K562 (cell line): Measurements from ENCODE around the gene S100A2. TPM values are rescaled to one million over a fixed set of nuclear protein-coding genes. Genes with fewer than 3 reads are reported as not detected.

Experiments used
- ATAC-seq: fragments of 200-7000 bp; cut with Tn5 transposase; 3 replicates; pipeline ENCODE4 v1.9.1; 2020; ENCODE audit warnings: moderate library complexity
- BruUV-seq: library from RNA; stranded (reverse); fragments of 400-500 nt; replicated peaks from 2 replicates; lab custom pipeline; 2021; lab: Mats Ljungman, UMichigan
- CTCF ChIA-PET: fragments of 300-600 bp; formaldehyde crosslinking; extraction: SDS; loops from one replicate; lab custom pipeline; 2021; ENCODE audit warnings: low intra/inter-chr PET ratio; lab: Yijun Ruan, JAX
- POLR2A ChIA-PET: fragments of 300-600, 350-650 bp; sonication (Branson Sonifier 250); formaldehyde crosslinking; extraction: SDS; loops from one replicate; lab custom pipeline; 2021; ENCODE audit warnings: antibody characterized with exemption, inconsistent platforms; lab: Yijun Ruan, JAX
- DNase-seq, 4 experiments: peaks; one replicate each; pipeline versions ENCODE4 v3.0.0 to v3.0.0-alpha.2; 2011 to 2018; ENCODE audit warnings: low spot score in 3 of 4, mixed read lengths in 3 of 4; ENCODE audit errors: extremely low read depth in 1 of 4
- FAIRE-seq: peaks from 2 replicates; lab custom pipeline; 2011; peaks lifted over from hg19 to GRCh38; lab: Jason Lieb, UNC
- H2AFZ ChIP-seq: 2 replicates; pipeline ENCODE4 v1.6.0; 2011; ENCODE audit warnings: low read depth, low read length, control low read depth, inconsistent platforms
- H3K27ac ChIP-seq: fragments of 200-600 bp; 3 replicates; pipeline ENCODE4 v1.8.0; 2011; ENCODE audit warnings: low read depth, mild to moderate bottlenecking, control low read depth, inconsistent platforms, low read length, moderate library complexity, mixed read lengths; ENCODE audit errors: extremely low read depth
- H3K27me3 ChIP-seq, 2 experiments: fragments of 300-600 bp in 1 of 2; 2 replicates in 1 of 2; 3 replicates in 1 of 2; pipeline versions ENCODE4 v1.6.0 to v1.8.0; 2011; ENCODE audit warnings: inconsistent platforms in 2 of 2, low read length in 2 of 2, mild to moderate bottlenecking in 1 of 2, mixed read lengths in 1 of 2, moderate library complexity in 1 of 2; ENCODE audit not compliant: control insufficient read depth in 2 of 2, insufficient read depth in 2 of 2
- H3K36me3 ChIP-seq: fragments of 300-600 bp; 3 replicates; pipeline ENCODE4 v1.8.0; 2011; ENCODE audit warnings: mild to moderate bottlenecking, low read length, inconsistent platforms; ENCODE audit not compliant: control insufficient read depth, insufficient read depth
- H3K4me1 ChIP-seq, 2 experiments: fragments of 200-600 bp in 1 of 2; replicated peaks in 1 of 2; 2 replicates in 1 of 2; 3 replicates in 1 of 2; pipeline versions ENCODE4 v1.5.1 to v1.8.0; 2011; ENCODE audit warnings: inconsistent platforms in 2 of 2, low read length in 2 of 2, mild to moderate bottlenecking in 1 of 2, mixed read lengths in 1 of 2, moderate library complexity in 1 of 2; ENCODE audit not compliant: control insufficient read depth in 2 of 2, insufficient read depth in 2 of 2
- H3K4me2 ChIP-seq: 2 replicates; pipeline ENCODE4 v1.6.1; 2011; ENCODE audit warnings: low read length, control low read depth, inconsistent platforms, mixed read lengths; ENCODE audit not compliant: insufficient read depth
- H3K4me3 ChIP-seq: fragments of 200-600 bp; sonication (generic), shearing (Covaris generic); 2 replicates; pipeline ENCODE4 v1.5.1; 2016; ENCODE audit warnings: control low read depth, inconsistent platforms
- H3K79me2 ChIP-seq: fragments of 200-600 bp; 3 replicates; pipeline ENCODE4 v1.8.0; 2011; ENCODE audit warnings: low read length, inconsistent platforms; ENCODE audit not compliant: control insufficient read depth, insufficient read depth
- H3K9ac ChIP-seq, 2 experiments: 2 replicates each; pipeline versions ENCODE4 v1.6.0 to v1.6.1; 2011; ENCODE audit warnings: low read depth in 2 of 2, low read length in 2 of 2, control low read depth in 1 of 2, inconsistent platforms in 1 of 2, mild to moderate bottlenecking in 1 of 2, mixed read lengths in 1 of 2; ENCODE audit not compliant: insufficient read depth in 1 of 2
- H3K9me1 ChIP-seq: one replicate; pipeline ENCODE4 v1.6.0; 2011; ENCODE audit warnings: inconsistent platforms, mild to moderate bottlenecking, low read length, moderate library complexity; ENCODE audit not compliant: control insufficient read depth, insufficient read depth
- H3K9me3 ChIP-seq: replicated peaks from 2 replicates; pipeline ENCODE4 v1.5.1; 2011; ENCODE audit warnings: low read depth, low read length, inconsistent platforms; ENCODE audit not compliant: control insufficient read depth, insufficient read depth
- H4K20me1 ChIP-seq: replicated peaks from 2 replicates; pipeline ENCODE4 v1.6.1; 2011; ENCODE audit warnings: low read length, inconsistent platforms, mixed read lengths; ENCODE audit not compliant: control insufficient read depth, insufficient read depth
- CBX2 ChIP-seq: fragments of 200-600 bp; sonication (generic); IDR thresholded peaks from one replicate; pipeline ENCODE4 v1.6.1; 2012; ENCODE audit warnings: mild to moderate bottlenecking, low read length, inconsistent platforms; ENCODE audit not compliant: insufficient read depth, poor library complexity, severe bottlenecking
- NR3C1 ChIP-seq: sonication (generic); formaldehyde crosslinking; IDR thresholded peaks from 2 replicates; pipeline ENCODE4 v1.8.1; 2022; ENCODE audit warnings: missing genetic modification reagents
- NRF1 ChIP-seq, 2 experiments: fragments of 450-650 bp; IDR thresholded peaks in 1 of 2; conservative IDR thresholded peaks in 1 of 2; 2 replicates each; pipeline ENCODE4 v1.6.1; 2014; ENCODE audit warnings: mild to moderate bottlenecking in 2 of 2
- RBM22 ChIP-seq: fragments of 200-400 bp; formaldehyde crosslinking; IDR thresholded peaks from 2 replicates; pipeline ENCODE4 v1.6.1; 2018; ENCODE audit warnings: low read length, low read depth; ENCODE audit not compliant: poor library complexity, severe bottlenecking
- SRF ChIP-seq, 2 experiments: fragments of 250-450, 450-650 bp in 1 of 2; sonication (Bioruptor Pico) in 1 of 2; sonication (generic) in 1 of 2; formaldehyde crosslinking; IDR thresholded peaks; 2 replicates each; pipeline versions ENCODE4 v1.5.0 to v1.5.1; 2020 to 2022; ENCODE audit warnings: mild to moderate bottlenecking in 1 of 2, missing genetic modification reagents in 1 of 2
- TAF7 ChIP-seq: fragments of 450-650 bp; IDR thresholded peaks from 2 replicates; pipeline ENCODE4 v1.6.1; 2016; ENCODE audit warnings: missing genetic modification characterization, missing compliant biosample characterization
- TCF7L2 ChIP-seq: fragments of 150-350 bp; IDR thresholded peaks from 2 replicates; pipeline ENCODE4 v1.6.1; 2016; ENCODE audit warnings: low read depth, mild to moderate bottlenecking, low read length, moderate library complexity
- ZBTB2 ChIP-seq: fragments of 450-650 bp; IDR thresholded peaks from 2 replicates; pipeline ENCODE4 v1.6.1; 2016; ENCODE audit warnings: antibody characterized with exemption
- ZNF217 ChIP-seq: sonication (generic); formaldehyde crosslinking; IDR thresholded peaks from 2 replicates; pipeline ENCODE4 v1.8.0; 2022; ENCODE audit warnings: mild to moderate bottlenecking, missing genetic modification reagents
- ZNF23 ChIP-seq: fragments of 250-450 bp; sonication (Bioruptor Pico); IDR thresholded peaks from 2 replicates; pipeline ENCODE4 v1.4.0; 2020; ENCODE audit warnings: mild to moderate bottlenecking
- WGBS: fragments of 100-300 bp; shearing (Covaris generic); methylation state at CpG from one replicate; pipeline ENCODE4 v1.1.6; 2016; ENCODE audit warnings: low coverage, mixed read lengths; ENCODE audit not compliant: insufficient coverage; ENCODE audit errors: missing lambda C conversion rate; 5-methylcytosine and 5-hydroxymethylcytosine counted together
- in situ Hi-C: fragments of 300-500 bp; cut with MboI; formaldehyde crosslinking; loops from 4 replicates; pipeline ENCODE4 v1.15.0; 2018; ENCODE audit warnings: inconsistent platforms, mixed read lengths
- intact Hi-C: fragments of 100-400 bp; cut with micrococcal nuclease; formaldehyde crosslinking; loops from 2 replicates; pipeline ENCODE4 v1.14.2; 2022
- polyA plus RNA-seq, 8 experiments: library from polyadenylated mRNA; depleted of rRNA in 4 of 8; stranded (reverse) in 5 of 8; unstranded in 3 of 8; fragments of >200 nt; fragmentation: Nextera tagmentation in 2 of 8; fragmentation: Illumina TruSeq in 1 of 8; extraction: Ambion mirVana in 2 of 8; extraction: Trizol in 1 of 8; gene quantifications; 2 replicates each; pipeline versions ENCODE4 v1.2.1 to v1.2.3, GENCODE V29; 2011 to 2014; ENCODE audit warnings: inconsistent platforms in 1 of 8, missing spikeins in 1 of 8
- total RNA-seq, 7 experiments: library from RNA; depleted of rRNA in 6 of 7; stranded (reverse); fragments of >200 nt in 6 of 7; fragmentation: Illumina TruSeq in 2 of 7; extraction: Trizol in 2 of 7; gene quantifications; 2 replicates each; pipeline versions ENCODE4 v1.2.1 to v1.2.3, GENCODE V29; 2011 to 2021; ENCODE audit warnings: low replicate concordance in 1 of 7
- TF ChIP-seq, protein P1 (sequence below): fragments of 250-450 bp; sonication (Bioruptor Pico); IDR thresholded peaks from 2 replicates; pipeline ENCODE4 v1.4.0; 2020; ENCODE audit warnings: borderline replicate concordance
- TF ChIP-seq, protein P2 (sequence below): sonication (generic); formaldehyde crosslinking; IDR thresholded peaks from 2 replicates; pipeline ENCODE4 v1.8.1; 2023; ENCODE audit warnings: mild to moderate bottlenecking, missing genetic modification reagents

The S100A2 gene
- total and polyA plus RNA-seq, 9 of the 15 experiments (the other 6 are each of a cell fraction or from before 2014, with no cell fraction given) = 0.28 to 0.65 (median 0.44) TPM; not detected in 4

DNA sequence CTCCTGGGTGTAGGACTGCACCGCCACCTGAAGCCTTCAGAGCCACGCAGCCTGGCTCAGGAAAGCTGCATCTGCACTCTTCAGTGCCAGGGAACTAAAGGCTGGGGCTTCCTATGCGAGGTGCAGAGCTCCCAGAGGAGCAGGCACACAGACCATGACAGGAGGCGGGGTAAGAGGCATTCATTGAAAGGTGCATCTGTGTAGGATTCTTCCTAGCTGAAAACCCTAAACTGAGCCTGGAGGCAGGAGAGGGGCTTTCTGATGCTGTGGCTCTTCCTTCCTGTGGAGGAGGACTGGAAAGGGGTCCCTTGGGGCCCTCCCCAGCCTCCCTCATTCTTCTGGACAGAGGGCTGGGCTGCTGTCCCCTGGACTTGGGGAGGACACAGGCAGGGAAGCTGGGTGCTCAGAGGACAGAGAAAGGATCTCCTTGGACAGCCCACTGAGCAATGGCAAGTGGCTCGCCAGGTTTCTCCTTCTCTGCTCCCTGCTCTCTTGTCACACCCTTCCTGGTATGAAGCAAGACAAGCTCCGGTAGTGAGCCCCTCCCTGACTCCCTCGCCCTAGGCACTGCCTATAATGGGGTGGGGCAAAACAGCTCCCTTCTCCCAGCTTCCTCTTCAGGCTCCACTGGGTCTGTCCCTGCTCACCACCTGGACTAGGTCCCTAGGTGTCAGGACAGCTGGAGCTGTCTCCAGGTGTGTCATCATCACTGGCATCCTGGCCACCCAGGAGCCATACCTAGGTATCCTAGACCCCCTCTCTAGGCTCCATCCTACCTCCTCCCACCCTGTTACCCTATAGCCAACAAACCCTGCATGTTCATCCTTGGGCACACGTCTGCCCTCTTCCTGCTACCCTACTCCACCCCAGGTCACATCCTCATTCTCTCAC lies 49.9 kb downstream of the S100A2 start:
- in situ Hi-C loops (loop anchor here (5.0 to 10.0 kb wide), 2 partner anchors 49 to 252 kb away; partner anchors contain the start of gene S100A2), intact Hi-C loops (loop anchor here (10.0 kb wide), 1 partner anchor 259 kb away; the partner anchor contains the start of gene SLC27A3)
- ATAC-seq (peak; percentile 93), FAIRE-seq (peak; percentile 75), DNase-seq (peak in 3 of 4 experiments; percentile 43 to 57 (median 49))
- no peaks in the 10 kb centered on the region for H3K9me3 ChIP-seq
- no peaks in the 10 kb centered on the region for H4K20me1 ChIP-seq
- peak overlapping the region; percentile 86 for H2AFZ ChIP-seq
- H3K36me3 ChIP-seq = no peaks in the 10 kb centered on the region
- H3K4me3 ChIP-seq = no peak overlapping the region
- H3K4me1 ChIP-seq = peaks cover 11 to 19% of the 10 kb centered on the region in 2 experiments; a peak in 3 of 5 replicates
- H3K9me1 ChIP-seq = no peaks in the 10 kb centered on the region
- H3K9ac ChIP-seq = peak overlapping the region in 1 of 2 experiments; percentile 28; a peak in 1 of 4 replicates
- CTCF ChIA-PET = no interaction called here
- WGBS = 30% methylated on average over 8 of the region's 8 CpGs
- H3K4me2 ChIP-seq = peak overlapping the region; percentile 56; the same call in 1 of the 2 replicates
- no peak overlapping the region for H3K27ac ChIP-seq
- no peaks in the 10 kb centered on the region for H3K79me2 ChIP-seq
- POLR2A ChIA-PET = interaction anchor here (0.6 to 2.9 kb wide), 11 partner anchors 10 to 458 kb away, joined by 3 to 15 read pairs (median 3); partner anchors contain the start of genes CHTOP and S100A13
- BruUV-seq = no TSS peak
- no peaks in the 10 kb centered on the region for H3K27me3 ChIP-seq
- TF ChIP-seq, protein P1, sequence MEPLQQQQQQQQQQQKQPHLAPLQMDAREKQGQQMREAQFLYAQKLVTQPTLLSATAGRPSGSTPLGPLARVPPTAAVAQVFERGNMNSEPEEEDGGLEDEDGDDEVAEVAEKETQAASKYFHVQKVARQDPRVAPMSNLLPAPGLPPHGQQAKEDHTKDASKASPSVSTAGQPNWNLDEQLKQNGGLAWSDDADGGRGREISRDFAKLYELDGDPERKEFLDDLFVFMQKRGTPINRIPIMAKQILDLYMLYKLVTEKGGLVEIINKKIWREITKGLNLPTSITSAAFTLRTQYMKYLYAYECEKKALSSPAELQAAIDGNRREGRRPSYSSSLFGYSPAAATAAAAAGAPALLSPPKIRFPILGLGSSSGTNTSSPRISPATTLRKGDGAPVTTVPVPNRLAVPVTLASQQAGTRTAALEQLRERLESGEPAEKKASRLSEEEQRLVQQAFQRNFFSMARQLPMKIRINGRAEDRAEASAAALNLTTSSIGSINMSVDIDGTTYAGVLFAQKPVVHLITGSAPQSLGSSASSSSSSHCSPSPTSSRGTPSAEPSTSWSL (CRISPR knock-in tag) = no peak
- no peak for TF ChIP-seq ZNF217 (CRISPR knock-in tag)
- no peak for TF ChIP-seq CBX2
- TF ChIP-seq ZNF23 = no peak
- no peak for TF ChIP-seq TCF7L2
- TF ChIP-seq RBM22 = no peak
- TF ChIP-seq ZBTB2 = no peak
- 0 out of 4 replicates have a peak, but pooled peaks of 1 of the 2 experiments have one; percentile 47 for TF ChIP-seq SRF (CRISPR knock-in tag; IDR thresholded peaks at IDR 0.05)
- peak in 1 of 2 experiments; percentile 22; a peak in 1 of 4 replicates for TF ChIP-seq NRF1 (conservative IDR thresholded peaks at IDR 0.05 in 1 of 2, IDR thresholded peaks at IDR 0.05 in 1 of 2)
- TF ChIP-seq TAF7 = no peak
- TF ChIP-seq, protein P2, sequence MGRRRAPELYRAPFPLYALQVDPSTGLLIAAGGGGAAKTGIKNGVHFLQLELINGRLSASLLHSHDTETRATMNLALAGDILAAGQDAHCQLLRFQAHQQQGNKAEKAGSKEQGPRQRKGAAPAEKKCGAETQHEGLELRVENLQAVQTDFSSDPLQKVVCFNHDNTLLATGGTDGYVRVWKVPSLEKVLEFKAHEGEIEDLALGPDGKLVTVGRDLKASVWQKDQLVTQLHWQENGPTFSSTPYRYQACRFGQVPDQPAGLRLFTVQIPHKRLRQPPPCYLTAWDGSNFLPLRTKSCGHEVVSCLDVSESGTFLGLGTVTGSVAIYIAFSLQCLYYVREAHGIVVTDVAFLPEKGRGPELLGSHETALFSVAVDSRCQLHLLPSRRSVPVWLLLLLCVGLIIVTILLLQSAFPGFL = no peak
- TF ChIP-seq NR3C1 (CRISPR knock-in tag) = no peak
